Hepatocyte (in vitro differentiated cells): ENCODE data around the gene FSHR.

Experiments
- EZH2 ChIP-seq: fragments of 200-600 bp; sonication (generic); IDR thresholded peaks from 2 replicates; pipeline ENCODE4 v1.6.1; 2016; ENCODE audit warnings: antibody characterized with exemption, mild to moderate bottlenecking, borderline replicate concordance
- EZH2phosphoT487 ChIP-seq: fragments of 200-600 bp; sonication (generic); IDR thresholded peaks from one replicate; pipeline ENCODE4 v1.6.1; 2018; ENCODE audit warnings: antibody characterized with exemption, mild to moderate bottlenecking, low read depth, moderate library complexity; ENCODE audit not compliant: unreplicated experiment, severe bottlenecking
- TF ChIP-seq, protein P1 (sequence below): fragments of 200-600 bp; sonication (generic); IDR thresholded peaks from 2 replicates; pipeline ENCODE4 v1.5.1; 2016; ENCODE audit warnings: antibody characterized with exemption, mild to moderate bottlenecking; ENCODE audit not compliant: poor library complexity

DNA sequence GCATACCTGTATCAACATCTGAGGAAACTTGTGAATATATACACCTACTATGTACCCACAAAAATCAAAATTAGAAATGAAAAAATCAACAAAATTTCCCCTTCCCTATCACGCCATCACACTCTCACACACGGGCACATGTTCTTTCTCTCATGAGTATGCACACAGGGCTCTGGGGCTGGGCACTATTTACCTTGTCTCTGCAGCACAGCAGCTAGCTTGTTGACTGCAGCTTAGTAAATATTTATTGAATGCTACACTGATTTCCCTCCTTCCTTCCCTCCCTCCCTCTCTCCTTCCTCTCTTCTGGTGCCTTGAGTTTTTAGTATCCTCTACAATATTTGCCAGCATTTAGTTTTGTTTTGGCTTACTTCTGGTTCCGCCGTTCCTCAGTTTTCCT is 216.1 kb downstream of the FSHR start:
- TF ChIP-seq, protein P1, sequence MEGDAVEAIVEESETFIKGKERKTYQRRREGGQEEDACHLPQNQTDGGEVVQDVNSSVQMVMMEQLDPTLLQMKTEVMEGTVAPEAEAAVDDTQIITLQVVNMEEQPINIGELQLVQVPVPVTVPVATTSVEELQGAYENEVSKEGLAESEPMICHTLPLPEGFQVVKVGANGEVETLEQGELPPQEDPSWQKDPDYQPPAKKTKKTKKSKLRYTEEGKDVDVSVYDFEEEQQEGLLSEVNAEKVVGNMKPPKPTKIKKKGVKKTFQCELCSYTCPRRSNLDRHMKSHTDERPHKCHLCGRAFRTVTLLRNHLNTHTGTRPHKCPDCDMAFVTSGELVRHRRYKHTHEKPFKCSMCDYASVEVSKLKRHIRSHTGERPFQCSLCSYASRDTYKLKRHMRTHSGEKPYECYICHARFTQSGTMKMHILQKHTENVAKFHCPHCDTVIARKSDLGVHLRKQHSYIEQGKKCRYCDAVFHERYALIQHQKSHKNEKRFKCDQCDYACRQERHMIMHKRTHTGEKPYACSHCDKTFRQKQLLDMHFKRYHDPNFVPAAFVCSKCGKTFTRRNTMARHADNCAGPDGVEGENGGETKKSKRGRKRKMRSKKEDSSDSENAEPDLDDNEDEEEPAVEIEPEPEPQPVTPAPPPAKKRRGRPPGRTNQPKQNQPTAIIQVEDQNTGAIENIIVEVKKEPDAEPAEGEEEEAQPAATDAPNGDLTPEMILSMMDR, result no peak
- TF ChIP-seq EZH2 (no peak), EZH2phosphoT487 (no peak)
